Activated CD4-positive, alpha-beta T cell treated with anti-CD3 and anti-CD28 coated beads, Interleukin-2, Interleukin-6, amounts not matched to agents 100 ng/mL and 50 ng/mL, durations not matched to agents 16 hours and 8 hours (primary cell): ENCODE data around the gene ZNF599.

Experiments used
- DNase-seq: peaks from one replicate; pipeline ENCODE4 v3.0.0-alpha.2; 2020

ZNF599 gene

DNA sequence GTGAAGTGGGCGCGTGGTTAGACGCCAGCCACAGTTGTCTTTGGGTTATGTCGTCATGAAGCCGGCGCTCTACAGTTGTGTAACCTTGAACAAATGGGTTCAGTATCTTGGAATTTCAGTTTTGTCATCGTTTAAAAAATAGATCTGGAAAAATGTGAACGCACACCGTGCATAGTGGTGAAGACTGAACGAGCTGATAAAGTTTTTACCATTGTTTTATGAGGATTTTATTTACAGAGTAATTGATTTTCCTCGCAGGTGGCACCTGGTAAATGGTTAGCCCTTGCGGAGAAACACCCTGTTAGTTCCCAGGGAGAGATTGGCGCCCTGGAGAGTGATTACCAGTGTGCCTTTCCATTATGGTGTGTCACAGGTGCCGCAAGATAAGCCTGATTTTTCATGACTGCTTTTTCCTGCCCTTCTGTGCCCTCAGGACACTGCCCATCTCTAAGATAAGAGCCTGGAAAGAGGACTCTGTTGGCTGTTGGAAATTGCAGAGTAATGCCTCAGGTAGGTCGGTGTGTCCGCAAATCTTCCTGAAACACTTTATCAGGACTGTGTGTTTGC, 38.4 kb downstream of the ZNF599 start:
- peak; percentile 68 for DNase-seq

DNA sequence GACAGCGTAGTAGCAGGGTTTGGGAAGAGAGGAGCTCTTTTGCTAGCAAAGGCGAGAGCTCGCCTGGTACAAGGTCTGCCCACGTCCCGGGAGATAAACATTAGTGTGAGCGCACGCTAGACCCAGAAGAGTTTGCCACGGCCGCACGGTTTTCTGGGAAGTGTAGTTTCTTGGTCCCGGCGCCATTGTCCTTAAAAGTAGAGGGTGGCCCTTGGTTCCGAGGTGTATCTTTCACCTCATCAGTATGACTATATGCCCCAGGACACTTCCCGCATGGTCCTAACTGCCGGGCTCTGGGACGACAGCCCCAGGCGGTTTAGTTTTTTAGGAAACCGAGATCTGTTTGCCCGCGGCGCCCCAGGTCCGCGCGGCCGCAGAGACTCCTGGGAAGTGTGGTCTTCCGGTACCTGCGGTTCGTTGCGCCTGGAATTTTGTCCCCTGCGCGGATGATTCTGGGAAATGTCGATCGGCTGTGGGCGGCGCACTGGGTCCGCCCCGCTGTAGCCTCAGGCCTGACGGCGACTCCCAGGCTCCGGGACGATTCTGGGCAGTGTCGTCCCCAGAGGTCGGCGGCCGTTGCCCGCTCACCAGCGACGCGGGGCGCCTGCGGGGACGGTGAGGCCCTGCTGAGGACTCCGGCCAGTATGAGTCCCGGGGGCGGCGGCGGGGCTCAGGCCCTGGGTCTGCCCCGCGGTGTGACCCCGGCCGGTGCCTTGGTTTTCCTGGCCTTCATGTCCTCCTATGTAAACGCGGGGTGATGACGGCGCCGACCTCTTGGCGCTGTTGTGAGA, 39.1 kb downstream of the ZNF599 start, which contains the start of gene ZNF181:
Gene ZNF181 (plus strand): TSS at position 498 of the 791 bp plus-strand sequence. CDS start 795 bp downstream, outside the sequence.
- peak; percentile 86 for DNase-seq

- no peak for DNase-seq
Measured at GRCh38 chr19:34733266-34733745, 39.7 kb downstream of the ZNF599 start.

DNA sequence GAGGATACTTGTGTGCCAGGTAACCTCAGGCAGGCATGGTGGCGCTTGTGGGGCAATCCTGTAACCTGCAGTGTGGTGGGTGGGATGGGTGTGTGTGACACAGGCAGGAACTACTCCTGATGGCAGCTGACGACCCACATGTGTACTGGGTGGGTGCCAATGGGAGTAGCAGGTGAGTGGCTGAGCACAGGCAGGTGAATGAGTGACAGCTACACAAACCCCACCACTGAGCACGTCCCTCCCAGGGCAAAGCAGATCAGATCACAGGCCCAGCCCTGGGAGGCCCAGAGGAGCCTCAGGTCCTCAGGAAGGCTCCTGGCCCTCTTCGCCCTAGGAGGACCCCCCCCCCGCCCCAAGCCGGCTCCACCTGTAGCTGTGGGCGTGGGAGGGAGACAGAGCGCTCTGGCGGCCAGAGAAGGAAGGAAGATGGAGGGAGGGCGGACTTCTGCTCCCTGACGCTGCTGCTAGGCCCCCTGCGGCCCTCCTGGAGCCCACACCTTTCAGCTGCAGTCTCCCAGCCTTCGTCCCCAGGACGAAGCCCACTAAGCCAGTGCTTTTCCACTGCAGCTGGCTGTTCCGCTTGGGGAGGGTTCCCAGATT, 40.3 kb downstream of the ZNF599 start:
- DNase-seq = no peak

DNA sequence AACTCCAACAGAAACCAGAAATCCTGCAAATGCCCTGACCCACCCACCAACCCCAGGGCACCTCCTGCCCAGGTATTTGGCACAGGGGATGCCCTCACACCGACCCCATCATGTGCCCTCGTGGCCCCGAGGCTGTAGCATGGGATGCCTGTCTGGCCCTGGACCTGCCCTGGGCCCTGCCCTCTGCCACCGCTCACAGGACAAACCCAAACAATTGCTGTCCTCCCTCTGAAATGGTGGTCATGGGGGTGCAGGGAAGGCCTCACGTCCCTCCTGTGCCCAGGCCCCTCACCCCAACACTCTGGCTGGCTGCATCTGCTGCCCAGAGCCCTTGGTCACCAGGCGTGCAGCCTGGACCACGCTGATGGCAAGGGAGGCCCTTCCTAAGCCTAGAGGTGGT, 41.1 kb downstream of the ZNF599 start:
- no peak for DNase-seq

GRCh38 chr19:34731019-34731829, 41.8 kb downstream of the ZNF599 start:
- DNase-seq = no peak

DNA sequence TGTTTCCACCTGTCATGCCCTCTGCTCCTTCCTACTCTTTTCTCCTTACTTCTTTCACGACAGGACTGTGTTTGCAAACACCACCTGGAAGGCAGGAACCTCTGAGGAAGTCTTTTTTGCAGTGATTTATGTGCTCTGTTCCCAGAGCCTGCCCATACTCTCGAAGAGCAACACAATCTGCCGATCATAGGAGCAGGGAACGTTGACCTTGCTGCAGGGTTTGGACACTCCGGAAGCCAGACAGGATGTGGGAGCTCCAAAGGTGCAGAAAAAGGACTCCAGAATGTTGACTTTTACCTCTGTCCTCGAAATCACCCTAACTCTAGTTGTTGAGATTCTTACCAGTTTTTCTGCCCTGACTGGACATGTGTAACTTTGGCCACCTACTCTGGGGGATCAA, 47.6 kb downstream of the ZNF599 start:
- DNase-seq = no peak

GRCh38 chr19:34722353-34722752, 50.7 kb downstream of the ZNF599 start:
- DNase-seq = no peak

GRCh38 chr19:34715357-34715756, 57.7 kb downstream of the ZNF599 start:
- DNase-seq = no peak

GRCh38 chr19:34713262-34713637, 59.8 kb downstream of the ZNF599 start:
- no peak for DNase-seq

- peak; percentile 78 for DNase-seq
Measured at GRCh38 chr19:34712395-34713261, 60.4 kb downstream of the ZNF599 start.

DNA sequence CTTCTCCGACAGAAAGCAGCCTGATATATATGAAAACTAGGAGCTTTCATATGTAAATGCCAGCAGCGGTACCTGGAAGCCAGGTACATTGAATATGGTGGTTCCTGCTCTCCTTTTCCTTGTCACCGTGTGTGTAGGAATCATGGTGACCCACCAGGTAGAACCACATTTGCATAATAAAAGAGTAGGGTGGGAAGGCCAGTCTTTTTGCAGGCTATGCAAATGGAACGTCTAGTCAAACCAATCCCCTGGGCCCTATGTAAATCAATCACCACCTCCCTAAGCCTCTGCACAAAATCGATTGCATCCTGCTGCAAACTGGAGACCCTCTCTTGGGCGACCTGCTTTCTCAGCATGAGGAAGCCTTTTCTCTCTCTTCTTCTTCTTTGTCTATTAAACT, 61.1 kb downstream of the ZNF599 start:
- DNase-seq = no peak
